GM12878 (cell line): ENCODE data around the gene ANO6. TPM values are rescaled to one million over a fixed set of nuclear protein-coding genes. Genes with fewer than 3 reads are reported as not detected.

Experiments
- ATAC-seq: fragments of 200-7000 bp; cut with Tn5 transposase; 3 replicates; pipeline ENCODE4 v1.9.1; 2020; ENCODE audit warnings: mild to moderate bottlenecking, moderate library complexity
- BruUV-seq: library from RNA; stranded (reverse); fragments of 400-500 nt; replicated peaks from 2 replicates; lab custom pipeline; 2021; lab: Mats Ljungman, UMichigan
- CTCF ChIA-PET: fragments of 300-600 bp; sonication (Branson Sonifier 250); formaldehyde crosslinking; extraction: SDS; loops from one replicate; lab custom pipeline; 2021; ENCODE audit warnings: inconsistent platforms; lab: Yijun Ruan, JAX
- POLR2A ChIA-PET: fragments of 350-600 bp; formaldehyde crosslinking; extraction: SDS; loops from one replicate; lab custom pipeline; 2021; ENCODE audit warnings: inconsistent platforms; lab: Charles Lee
- RAD21 ChIA-PET: fragments of 300-600 bp; sonication (Branson Sonifier 250); formaldehyde crosslinking; loops from one replicate; lab custom pipeline; 2023; ENCODE audit warnings: antibody characterized with exemption; ENCODE audit not compliant: unreplicated experiment; lab: Charles Lee
- SMC1A ChIA-PET: fragments of 300-600 bp; sonication (Branson Sonifier 250); formaldehyde crosslinking; loops from one replicate; lab custom pipeline; 2023; ENCODE audit not compliant: unreplicated experiment, uncharacterized antibody; lab: Charles Lee
- DNase-seq: peaks from one replicate; pipeline ENCODE4 v3.0.0-alpha.2; 2011; ENCODE audit warnings: low read depth, low spot score
- FAIRE-seq: peaks from 3 replicates; lab custom pipeline; 2011; peaks lifted over from hg19 to GRCh38; lab: Jason Lieb, UNC
- H2AFZ ChIP-seq: 2 replicates; pipeline ENCODE4 v1.6.0; 2011; ENCODE audit warnings: low read depth, low read length, control low read depth; ENCODE audit not compliant: control insufficient read depth
- H3K27ac ChIP-seq: 2 replicates; pipeline ENCODE4 v1.5.1; 2011; ENCODE audit warnings: control low read depth; ENCODE audit not compliant: control insufficient read depth, insufficient read depth
- H3K27me3 ChIP-seq, 2 experiments: replicated peaks in 1 of 2; 2 replicates each; pipeline versions ENCODE4 v1.6.0 to v1.6.1; 2011; ENCODE audit warnings: low read length in 1 of 2; ENCODE audit not compliant: control insufficient read depth in 2 of 2, insufficient read depth in 2 of 2
- H3K36me3 ChIP-seq, 2 experiments: 2 replicates each; pipeline ENCODE4 v1.5.1; 2011; ENCODE audit warnings: low read length in 1 of 2; ENCODE audit not compliant: control insufficient read depth in 2 of 2, insufficient read depth in 2 of 2
- H3K4me1 ChIP-seq: 2 replicates; pipeline ENCODE4 v1.6.1; 2011; ENCODE audit warnings: mild to moderate bottlenecking, low read length, moderate library complexity, mixed read lengths; ENCODE audit not compliant: control insufficient read depth, insufficient read depth
- H3K4me2 ChIP-seq: 2 replicates; pipeline ENCODE4 v1.6.0; 2011; ENCODE audit warnings: control low read depth; ENCODE audit not compliant: control insufficient read depth, insufficient read depth
- H3K4me3 ChIP-seq: fragments of 200-600 bp; sonication (generic); 2 replicates; pipeline ENCODE4 v1.5.1; 2016
- H3K79me2 ChIP-seq: 2 replicates; pipeline ENCODE4 v1.6.0; 2011; ENCODE audit warnings: low read length; ENCODE audit not compliant: control insufficient read depth, insufficient read depth
- H3K9ac ChIP-seq: 2 replicates; pipeline ENCODE4 v1.8.0; 2011; ENCODE audit warnings: low read length, control low read depth, mixed read lengths; ENCODE audit not compliant: control insufficient read depth, insufficient read depth
- H3K9me3 ChIP-seq: replicated peaks from 3 replicates; pipeline ENCODE4 v1.5.1; 2011; ENCODE audit warnings: mild to moderate bottlenecking, low read length; ENCODE audit not compliant: control insufficient read depth, insufficient read depth
- H4K20me1 ChIP-seq: 2 replicates; pipeline ENCODE4 v1.6.0; 2011; ENCODE audit not compliant: control insufficient read depth, insufficient read depth
- BACH1 ChIP-seq: fragments of 450-650 bp; IDR thresholded peaks from 2 replicates; pipeline ENCODE4 v1.6.1; 2017; ENCODE audit warnings: mild to moderate bottlenecking, borderline replicate concordance
- CBX5 ChIP-seq: sonication (generic); IDR thresholded peaks from 2 replicates; pipeline ENCODE4 v1.6.1; 2016; ENCODE audit warnings: low read depth, moderate library complexity, mild to moderate bottlenecking, inconsistent platforms
- E2F4 ChIP-seq: IDR thresholded peaks from 2 replicates; pipeline ENCODE4 v1.6.1; 2012; ENCODE audit warnings: low read depth, low read length, improper control_type of control experiment
- EZH2 ChIP-seq: IDR thresholded peaks from 2 replicates; pipeline ENCODE4 v1.6.1; 2012; ENCODE audit warnings: low read depth, mild to moderate bottlenecking, control low read depth, inconsistent platforms, low read length, borderline replicate concordance; ENCODE audit not compliant: control insufficient read depth
- GATAD2B ChIP-seq: fragments of 450-650 bp; conservative IDR thresholded peaks from 2 replicates; pipeline ENCODE4 v1.6.1; 2017; ENCODE audit warnings: low read depth, mild to moderate bottlenecking, moderate library complexity
- KDM1A ChIP-seq: fragments of 200-600 bp; sonication (generic); IDR thresholded peaks from 2 replicates; pipeline ENCODE4 v1.6.1; 2016; ENCODE audit warnings: borderline replicate concordance
- RUNX3 ChIP-seq: IDR thresholded peaks from 2 replicates; pipeline ENCODE4 v1.6.1; 2012; ENCODE audit warnings: low read length, inconsistent platforms
- SIX5 ChIP-seq: IDR thresholded peaks from 2 replicates; pipeline ENCODE4 v1.6.1; 2011; ENCODE audit warnings: mild to moderate bottlenecking, low read depth, low read length, moderate library complexity; ENCODE audit not compliant: severe bottlenecking
- SP1 ChIP-seq: IDR thresholded peaks from one replicate; pipeline ENCODE4 v1.6.1; 2011; ENCODE audit warnings: low read depth, low read length
- SREBF1 ChIP-seq: IDR thresholded peaks from 2 replicates; pipeline ENCODE4 v1.6.1; 2012; ENCODE audit warnings: mild to moderate bottlenecking, low read length
- TCF12 ChIP-seq: IDR thresholded peaks from 2 replicates; pipeline ENCODE4 v1.6.1; 2011; ENCODE audit warnings: low read depth, mild to moderate bottlenecking, low read length
- TCF7 ChIP-seq: IDR thresholded peaks from 2 replicates; pipeline ENCODE4 v1.6.1; 2014; ENCODE audit warnings: antibody characterized with exemption, borderline replicate concordance
- USF2 ChIP-seq: IDR thresholded peaks from 2 replicates; pipeline ENCODE4 v1.6.1; 2011; ENCODE audit warnings: low read depth, low read length, improper control_type of control experiment, borderline replicate concordance
- WGBS: methylation state at CpG from one replicate; pipeline ENCODE4 v1.1.6; 2016; ENCODE audit warnings: low lambda C conversion rate; ENCODE audit not compliant: insufficient replicate concordance, insufficient coverage; ENCODE audit errors: missing lambda C conversion rate; 5-methylcytosine and 5-hydroxymethylcytosine counted together
- in situ Hi-C: fragments of 300-500 bp; cut with MboI; formaldehyde crosslinking; loops from 9 replicates; pipeline ENCODE4 v1.14.3; 2018; ENCODE audit warnings: mixed read lengths
- intact Hi-C: fragments of 100-400 bp; cut with micrococcal nuclease; formaldehyde crosslinking; loops from one replicate; pipeline ENCODE4 v1.14.2; 2022; ENCODE audit not compliant: unreplicated experiment
- polyA plus RNA-seq, 11 experiments: library from polyadenylated mRNA; depleted of rRNA in 4 of 11; unstranded in 6 of 11; stranded (reverse) in 5 of 11; fragments of >200 nt; fragmentation: Nextera tagmentation in 4 of 11; fragmentation: Illumina TruSeq in 1 of 11; extraction: Ambion mirVana in 4 of 11; extraction: Trizol in 1 of 11; gene quantifications; 1 replicate in 1 of 11; 2 replicates in 10 of 11; pipeline versions ENCODE4 v1.2.1 to v1.2.3, GENCODE V29; 2011 to 2016; ENCODE audit warnings: inconsistent platforms in 2 of 11, missing spikeins in 2 of 11, low read depth in 1 of 11
- total RNA-seq, 4 experiments: library from RNA; depleted of rRNA in 3 of 4; stranded (reverse); fragments of >200 nt in 3 of 4; fragmentation: Illumina TruSeq in 1 of 4; extraction: Trizol in 1 of 4; gene quantifications; 2 replicates each; pipeline versions ENCODE4 v1.2.1 to v1.2.3, GENCODE V29; 2013 to 2021

The ANO6 gene
- total and polyA plus RNA-seq, 10 of the 15 experiments (the other 5 are each of a cell fraction or from before 2014, with no cell fraction given), result 4.6 to 30.3 (median 26.0) TPM

DNA sequence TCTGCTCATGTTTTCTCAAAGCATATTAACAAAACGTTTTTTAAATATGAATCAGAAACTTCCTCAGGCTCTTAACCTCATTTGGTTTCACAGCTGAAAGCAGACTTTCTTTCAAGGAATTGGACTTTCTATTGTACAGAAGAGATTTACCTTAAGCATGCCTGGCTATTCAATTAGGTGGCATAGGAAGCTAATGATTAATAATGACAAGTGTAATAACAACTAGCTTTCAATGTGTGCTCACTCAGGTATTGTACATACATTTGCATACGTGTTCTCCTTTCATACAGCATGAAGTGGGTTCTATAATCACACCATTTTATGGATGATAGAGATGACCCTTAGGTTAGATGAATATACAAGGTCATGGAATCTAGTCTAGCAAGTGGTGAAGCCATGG lies 115.7 kb downstream of the ANO6 start:
- Histone ChIP-seq H3K79me2 (no peaks in the 10 kb centered on the region), H3K9me3 (no peaks in the 10 kb centered on the region; the same call in 2 of the 3 replicates), H3K9ac (no peak overlapping the region), H3K27ac (no peak overlapping the region), H4K20me1 (no peaks in the 10 kb centered on the region), H3K27me3 (no peaks in the 10 kb centered on the region), H3K4me1 (no peaks in the 10 kb centered on the region), H2AFZ (no peak overlapping the region), H3K4me3 (no peak overlapping the region), H3K4me2 (no peak overlapping the region), H3K36me3 (no peaks in the 10 kb centered on the region)
- in situ Hi-C loops (no loop called here), intact Hi-C loops (no loop called here)
- ChIA-PET SMC1A (interaction anchor here (1.0 to 1.5 kb wide), 4 partner anchors 16 to 54 kb away, joined by 3 to 4 read pairs (median 4); no protein-coding TSS in a partner anchor), RAD21 (no interaction called here), POLR2A (no interaction called here), CTCF (interaction anchor here (1.4 kb wide), 1 partner anchor 161 kb away, joined by 3 read pairs; no protein-coding TSS in a partner anchor)
- no TSS peak for BruUV-seq
- DNase-seq (no peak), ATAC-seq (peak; percentile 46), FAIRE-seq (no peak)
- 66% methylated on average over 2 of the region's 2 CpGs for WGBS
- TF ChIP-seq GATAD2B (no peak), EZH2 (no peak), RUNX3 (no peak), TCF12 (no peak), CBX5 (no peak), SREBF1 (no peak), USF2 (no peak), TCF7 (no peak), SP1 (no peak), KDM1A (no peak), SIX5 (no peak), BACH1 (no peak), E2F4 (no peak)
